Mucosa of gallbladder (tissue), 1 donor: ENCODE results near the gene EFTUD2. TPM values are rescaled to one million over a fixed set of nuclear protein-coding genes. Genes with fewer than 3 reads are reported as not detected.

Source experiments
- DNase-seq: peaks from one replicate; pipeline ENCODE4 v3.0.0-alpha.2; 2020; ENCODE audit warnings: low spot score
- total RNA-seq: library from RNA; stranded (reverse); gene quantifications from one replicate; pipeline ENCODE4 v1.2.1, GENCODE V29; 2021
- donor health status: DM: no; HTN: no; CAD: no.

The EFTUD2 gene
- total RNA-seq, 1 donor from 2014 or later: 72.8 TPM

- DNase-seq: no peak
Observed at GRCh38 chr17:44887971-44888954, 11.0 kb downstream of the EFTUD2 start.

GRCh38 chr17:44887016-44887415 is 12.2 kb downstream of the EFTUD2 start:
- no peak for DNase-seq

- no peak for DNase-seq
Observed at GRCh38 chr17:44884941-44885340, 14.3 kb downstream of the EFTUD2 start.

- no peak for DNase-seq
Observed at GRCh38 chr17:44881145-44881544, 18.1 kb downstream of the EFTUD2 start.

GRCh38 chr17:44880062-44880461 is 19.2 kb downstream of the EFTUD2 start:
- DNase-seq: no peak

GRCh38 chr17:44879376-44879775 is 19.9 kb downstream of the EFTUD2 start:
- no peak for DNase-seq

GRCh38 chr17:44878627-44879221 is 20.5 kb downstream of the EFTUD2 start:
- peak; percentile 36 for DNase-seq

- no peak for DNase-seq
Observed at GRCh38 chr17:44877121-44877520, 22.1 kb downstream of the EFTUD2 start.

GRCh38 chr17:44875761-44876160 is 23.5 kb downstream of the EFTUD2 start:
- DNase-seq: no peak

- DNase-seq: no peak
Observed at GRCh38 chr17:44872131-44872768, 27.0 kb downstream of the EFTUD2 start.

GRCh38 chr17:44871556-44871955 is 27.7 kb downstream of the EFTUD2 start:
- no peak for DNase-seq

GRCh38 chr17:44867841-44868240 is 31.4 kb downstream of the EFTUD2 start:
- no peak for DNase-seq

- no peak for DNase-seq
Observed at GRCh38 chr17:44865931-44866330, 33.3 kb downstream of the EFTUD2 start.

GRCh38 chr17:44865231-44865660 is 34.0 kb downstream of the EFTUD2 start:
- DNase-seq: peak; percentile 60

GRCh38 chr17:44864831-44865230 is 34.4 kb downstream of the EFTUD2 start:
- DNase-seq: no peak

- no peak for DNase-seq
Observed at GRCh38 chr17:44863061-44863918, 36.0 kb downstream of the EFTUD2 start.

- DNase-seq: no peak
Observed at GRCh38 chr17:44862278-44862914, 36.8 kb downstream of the EFTUD2 start.

- no peak for DNase-seq
Observed at GRCh38 chr17:44859701-44860100, 39.5 kb downstream of the EFTUD2 start.

GRCh38 chr17:44854192-44854591 is 45.1 kb downstream of the EFTUD2 start:
- DNase-seq: no peak

GRCh38 chr17:44850612-44851011 is 48.6 kb downstream of the EFTUD2 start:
- DNase-seq: no peak

- no peak for DNase-seq
Observed at GRCh38 chr17:44850025-44850424, 49.2 kb downstream of the EFTUD2 start.
